Endothelial cell of umbilical vein (primary cell): Measurements from ENCODE around the gene ZBTB7A. TPM values are rescaled to one million over a fixed set of nuclear protein-coding genes. Genes with fewer than 3 reads are reported as not detected.

Experiments
- BruUV-seq: library from RNA; stranded (reverse); fragments of 400-500 nt; replicated peaks from 2 replicates; lab custom pipeline; 2021; lab: Mats Ljungman, UMichigan
- CTCF ChIA-PET: fragments of 300-600, 350-600 bp; sonication (Branson Sonifier 250); formaldehyde crosslinking; loops from one replicate; lab custom pipeline; 2021; ENCODE audit warnings: antibody characterized with exemption, inconsistent platforms; lab: Charles Lee
- POLR2A ChIA-PET: fragments of 300-600, 350-600 bp; sonication (Branson Sonifier 250); formaldehyde crosslinking; loops from one replicate; lab custom pipeline; 2021; ENCODE audit warnings: antibody characterized with exemption, inconsistent platforms; lab: Charles Lee
- DNase-seq: peaks from one replicate; pipeline ENCODE4 v3.0.0-alpha.2; 2011; ENCODE audit warnings: low read depth, low spot score
- FAIRE-seq: peaks from 2 replicates; lab custom pipeline; 2011; peaks lifted over from hg19 to GRCh38; lab: Jason Lieb, UNC
- H2AFZ ChIP-seq: 2 replicates; pipeline ENCODE4 v1.6.0; 2012; ENCODE audit warnings: low read depth, low read length, control low read depth, inconsistent platforms
- H3K27ac ChIP-seq: 2 replicates; pipeline ENCODE4 v1.5.1; 2011; ENCODE audit warnings: low read depth, mild to moderate bottlenecking, control low read depth, low read length, moderate library complexity; ENCODE audit not compliant: insufficient read depth
- H3K27me3 ChIP-seq, 2 experiments: 2 replicates each; pipeline versions ENCODE4 v1.6.0 to v1.6.1; 2011; ENCODE audit warnings: low read length in 2 of 2, mixed read lengths in 1 of 2; ENCODE audit not compliant: control insufficient read depth in 2 of 2, insufficient read depth in 2 of 2
- H3K36me3 ChIP-seq, 2 experiments: 2 replicates in 1 of 2; 3 replicates in 1 of 2; pipeline ENCODE4 v1.5.1; 2011; ENCODE audit warnings: low read length in 2 of 2, mild to moderate bottlenecking in 1 of 2, moderate library complexity in 1 of 2; ENCODE audit not compliant: control insufficient read depth in 2 of 2, insufficient read depth in 2 of 2; ENCODE audit errors: extremely low read depth in 1 of 2
- H3K4me1 ChIP-seq: 3 replicates; pipeline ENCODE4 v1.5.1; 2011; ENCODE audit warnings: mild to moderate bottlenecking, low read length; ENCODE audit not compliant: control insufficient read depth, insufficient read depth; ENCODE audit errors: extremely low read depth
- H3K4me2 ChIP-seq: 2 replicates; pipeline ENCODE4 v1.6.1; 2011; ENCODE audit warnings: low read length, control low read depth, mixed read lengths; ENCODE audit not compliant: insufficient read depth
- H3K4me3 ChIP-seq, 3 experiments: fragments of 200-600 bp in 1 of 3; sonication (generic), shearing (Covaris generic) in 1 of 3; replicated peaks in 1 of 3; 2 replicates each; pipeline ENCODE4 v1.5.1; 2011 to 2016; ENCODE audit warnings: control low read depth in 3 of 3, low read length in 3 of 3, mild to moderate bottlenecking in 2 of 3, inconsistent platforms in 1 of 3, low read depth in 1 of 3, moderate library complexity in 1 of 3; ENCODE audit not compliant: insufficient read depth in 1 of 3
- H3K79me2 ChIP-seq: 2 replicates; pipeline ENCODE4 v1.6.0; 2012; ENCODE audit warnings: low read length, inconsistent platforms; ENCODE audit not compliant: control insufficient read depth, insufficient read depth
- H3K9ac ChIP-seq: replicated peaks from 2 replicates; pipeline ENCODE3; 2011; ENCODE audit warnings: low read length, control low read depth; ENCODE audit not compliant: insufficient read depth; ENCODE audit errors: extremely low read depth
- H3K9me1 ChIP-seq: replicated peaks from 3 replicates; pipeline ENCODE4 v1.6.0; 2011; ENCODE audit warnings: mild to moderate bottlenecking, low read length; ENCODE audit not compliant: control insufficient read depth, insufficient read depth; ENCODE audit errors: extremely low read depth
- H3K9me3 ChIP-seq: replicated peaks from 2 replicates; pipeline ENCODE4 v1.5.1; 2012; ENCODE audit warnings: low read length, inconsistent platforms; ENCODE audit not compliant: control insufficient read depth, insufficient read depth
- H4K20me1 ChIP-seq: replicated peaks from 2 replicates; pipeline ENCODE3; 2011; ENCODE audit warnings: mild to moderate bottlenecking, low read length; ENCODE audit not compliant: control insufficient read depth, insufficient read depth; ENCODE audit errors: extremely low read depth
- EZH2 ChIP-seq: IDR thresholded peaks from 2 replicates; pipeline ENCODE4 v1.6.1; 2012; ENCODE audit warnings: borderline replicate concordance, low read depth, mild to moderate bottlenecking, moderate library complexity, low read length, inconsistent platforms; ENCODE audit not compliant: severe bottlenecking
- FOS ChIP-seq: IDR thresholded peaks from 2 replicates; pipeline ENCODE4 v1.6.1; 2011; ENCODE audit warnings: mild to moderate bottlenecking, low read length, moderate library complexity, borderline replicate concordance; ENCODE audit not compliant: insufficient read depth
- GATA2 ChIP-seq: IDR thresholded peaks from 2 replicates; pipeline ENCODE4 v1.7.0; 2011; ENCODE audit warnings: low read depth, mild to moderate bottlenecking, moderate library complexity, mixed read lengths, low read length; ENCODE audit not compliant: insufficient read length, insufficient read depth
- JUN ChIP-seq: IDR thresholded peaks from 2 replicates; pipeline ENCODE4 v1.6.1; 2011; ENCODE audit warnings: borderline replicate concordance, low read depth; ENCODE audit not compliant: insufficient read length, insufficient read depth
- MYC ChIP-seq: IDR thresholded peaks from one replicate; pipeline ENCODE4 v1.6.1; 2011; ENCODE audit warnings: mild to moderate bottlenecking, low read depth, low read length
- POLR2A ChIP-seq: IDR thresholded peaks from 2 replicates; pipeline ENCODE4 v1.6.1; 2012; ENCODE audit warnings: low read depth, mild to moderate bottlenecking, control low read depth, low read length
- POLR2AphosphoS5 ChIP-seq: IDR thresholded peaks from 2 replicates; pipeline ENCODE4 v1.6.1; 2012; ENCODE audit warnings: low read depth, mild to moderate bottlenecking, control low read depth, low read length, moderate library complexity; ENCODE audit not compliant: insufficient read depth
- dilution Hi-C: fragments of 300-500 bp; cut with MboI; formaldehyde crosslinking; loops from one replicate; pipeline ENCODE4 v1.15.0; 2019; ENCODE audit warnings: low sequenced_read_pairs; ENCODE audit not compliant: extremely low pct_ligation_motif_present
- intact Hi-C: fragments of 100-400 bp; cut with micrococcal nuclease; formaldehyde crosslinking; loops from one replicate; pipeline ENCODE4 v1.10.0; 2022
- polyA plus RNA-seq, 4 experiments: library from polyadenylated mRNA; depleted of rRNA in 3 of 4; stranded (reverse) in 3 of 4; unstranded in 1 of 4; fragments of >200 nt; gene quantifications; 2 replicates each; pipeline versions ENCODE4 v1.2.1 to v1.2.3, GENCODE V29; 2011 to 2012; ENCODE audit warnings: missing spikeins in 1 of 4
- total RNA-seq: library from RNA; stranded (reverse); gene quantifications from 2 replicates; pipeline ENCODE4 v1.2.3, GENCODE V29; 2021
- TF ChIP-seq, protein P1 (sequence below): IDR thresholded peaks from 2 replicates; pipeline ENCODE4 v1.6.1; 2011; ENCODE audit not compliant: insufficient read depth, insufficient read length
- TF ChIP-seq, protein P2 (sequence below), 2 donors: IDR thresholded peaks; 1 replicate in 1 of 2; 2 replicates in 1 of 2; pipeline ENCODE4 v1.5.1; 2011; ENCODE audit warnings: low read length in 2 of 2, mild to moderate bottlenecking in 2 of 2, moderate library complexity in 2 of 2, control low read depth in 1 of 2, inconsistent platforms in 1 of 2, low read depth in 1 of 2; ENCODE audit not compliant: insufficient read depth in 1 of 2; ENCODE audit errors: extremely low read depth in 1 of 2

Gene ZBTB7A
- total and polyA plus RNA-seq, 2 donors (not counting 3 experiments of a cell fraction or from before 2014, with no cell fraction given) = 8.2 to 29.0 TPM

DNA sequence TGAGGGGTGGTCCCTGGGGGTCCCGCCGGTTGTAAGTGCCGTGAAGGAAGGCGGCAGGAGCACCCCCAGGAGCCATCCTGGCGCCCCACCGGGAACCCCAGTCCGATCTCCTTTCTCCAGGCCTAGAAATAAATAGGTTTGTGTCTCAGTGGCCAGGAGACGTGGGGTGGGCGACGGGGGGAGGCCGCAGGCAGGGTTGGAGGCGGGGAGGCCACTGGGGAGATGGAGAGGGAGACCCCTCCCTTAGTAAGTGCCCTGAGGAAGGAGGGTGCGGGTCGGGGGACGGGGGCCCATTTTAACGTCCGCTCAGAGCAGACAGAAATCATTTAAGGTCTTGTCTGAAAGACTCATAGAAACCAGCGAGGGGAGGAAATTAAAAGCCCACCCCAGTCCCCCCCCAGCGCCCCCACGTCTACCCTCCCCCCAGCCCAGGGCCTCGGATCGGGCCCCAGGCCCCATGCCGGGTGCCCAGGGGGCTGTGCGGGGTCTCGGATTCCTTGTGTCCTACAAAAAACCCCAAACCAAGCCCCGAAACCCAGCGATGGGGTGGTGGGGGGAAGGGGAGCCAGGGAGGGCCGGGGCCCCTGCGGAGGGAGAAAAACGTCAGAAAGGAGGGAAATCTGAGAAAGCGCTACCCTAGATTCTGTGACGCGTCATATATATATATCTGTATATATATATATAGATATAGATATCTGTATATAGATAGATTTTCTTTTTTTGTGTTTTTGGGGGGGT lies 19.6 kb downstream of the ZBTB7A start:
- H3K4me3 ChIP-seq = no peak overlapping the region
- H3K9me3 ChIP-seq = no peaks in the 10 kb centered on the region
- H3K27ac ChIP-seq = no peak overlapping the region
- ChIA-PET POLR2A (no interaction called here), CTCF (no interaction called here)
- DNase-seq (no peak), FAIRE-seq (no peak)
- no peaks in the 10 kb centered on the region for H3K9me1 ChIP-seq
- H3K27me3 ChIP-seq = no peaks in the 10 kb centered on the region
- no peak overlapping the region for H3K9ac ChIP-seq
- no peak overlapping the region for H2AFZ ChIP-seq
- H3K79me2 ChIP-seq = peaks cover 63% of the 10 kb centered on the region
- intact Hi-C loops = no loop called here
- no peaks in the 10 kb centered on the region for H3K4me1 ChIP-seq
- peaks cover 2 to 28% of the 10 kb centered on the region in 2 experiments for H3K36me3 ChIP-seq
- BruUV-seq = no TSS peak
- H4K20me1 ChIP-seq = no peaks in the 10 kb centered on the region
- H3K4me2 ChIP-seq = no peak overlapping the region
- dilution Hi-C loops = no loop called here
- TF ChIP-seq FOS (no peak), MYC (no peak), POLR2A (no peak), JUN (no peak), POLR2AphosphoS5 (no peak)

DNA sequence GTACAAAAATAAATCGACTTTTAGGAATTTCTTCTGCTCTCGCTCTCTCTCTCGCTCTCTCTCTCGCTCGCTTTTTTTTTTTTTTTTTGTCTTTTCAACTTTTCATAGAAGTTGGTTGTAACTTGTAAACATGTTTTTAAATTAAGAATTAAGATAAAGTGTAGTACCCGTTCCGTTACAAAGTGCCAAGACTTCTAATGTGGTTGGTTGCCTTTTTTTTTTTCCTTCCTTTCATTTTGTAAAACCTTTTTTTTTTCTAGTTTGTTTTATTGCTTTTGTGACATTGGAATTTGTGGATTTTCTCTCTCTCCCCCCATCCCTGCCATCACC lies 20.4 kb downstream of the ZBTB7A start:
- TF ChIP-seq POLR2AphosphoS5 = no peak
- TF ChIP-seq, protein P1, sequence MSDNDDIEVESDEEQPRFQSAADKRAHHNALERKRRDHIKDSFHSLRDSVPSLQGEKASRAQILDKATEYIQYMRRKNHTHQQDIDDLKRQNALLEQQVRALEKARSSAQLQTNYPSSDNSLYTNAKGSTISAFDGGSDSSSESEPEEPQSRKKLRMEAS = no peak
- TF ChIP-seq FOS = no peak
- no peak for TF ChIP-seq POLR2A
- TF ChIP-seq GATA2 = no peak
- TF ChIP-seq, protein P2, sequence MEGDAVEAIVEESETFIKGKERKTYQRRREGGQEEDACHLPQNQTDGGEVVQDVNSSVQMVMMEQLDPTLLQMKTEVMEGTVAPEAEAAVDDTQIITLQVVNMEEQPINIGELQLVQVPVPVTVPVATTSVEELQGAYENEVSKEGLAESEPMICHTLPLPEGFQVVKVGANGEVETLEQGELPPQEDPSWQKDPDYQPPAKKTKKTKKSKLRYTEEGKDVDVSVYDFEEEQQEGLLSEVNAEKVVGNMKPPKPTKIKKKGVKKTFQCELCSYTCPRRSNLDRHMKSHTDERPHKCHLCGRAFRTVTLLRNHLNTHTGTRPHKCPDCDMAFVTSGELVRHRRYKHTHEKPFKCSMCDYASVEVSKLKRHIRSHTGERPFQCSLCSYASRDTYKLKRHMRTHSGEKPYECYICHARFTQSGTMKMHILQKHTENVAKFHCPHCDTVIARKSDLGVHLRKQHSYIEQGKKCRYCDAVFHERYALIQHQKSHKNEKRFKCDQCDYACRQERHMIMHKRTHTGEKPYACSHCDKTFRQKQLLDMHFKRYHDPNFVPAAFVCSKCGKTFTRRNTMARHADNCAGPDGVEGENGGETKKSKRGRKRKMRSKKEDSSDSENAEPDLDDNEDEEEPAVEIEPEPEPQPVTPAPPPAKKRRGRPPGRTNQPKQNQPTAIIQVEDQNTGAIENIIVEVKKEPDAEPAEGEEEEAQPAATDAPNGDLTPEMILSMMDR (IDR thresholded peaks at IDR 0.05; ENCODE audit: extremely low read depth in 1 of 2, insufficient read depth in 1 of 2, low read depth in 1 of 2, low read length in 2 of 2) = no peak
- TF ChIP-seq EZH2 = no peak
- TF ChIP-seq JUN = no peak
- TF ChIP-seq MYC = no peak
- H3K27ac ChIP-seq = no peak overlapping the region
- H3K4me3 ChIP-seq = no peak overlapping the region
- no peaks in the 10 kb centered on the region for H3K9me1 ChIP-seq
- peaks cover 2 to 23% of the 10 kb centered on the region in 2 experiments for H3K36me3 ChIP-seq
- ChIA-PET CTCF (no interaction called here), POLR2A (no interaction called here)
- no peaks in the 10 kb centered on the region for H3K27me3 ChIP-seq
- dilution Hi-C loops (no loop called here), intact Hi-C loops (no loop called here)
- TSS peak; percentile 28 for BruUV-seq
- H3K79me2 ChIP-seq = peaks cover 55% of the 10 kb centered on the region
- H3K9ac ChIP-seq = no peak overlapping the region
- H3K4me2 ChIP-seq = no peak overlapping the region
- no peak for DNase-seq
- no peaks in the 10 kb centered on the region for H3K9me3 ChIP-seq
- no peaks in the 10 kb centered on the region for H3K4me1 ChIP-seq
- H2AFZ ChIP-seq = no peak overlapping the region
- no peak for FAIRE-seq
- H4K20me1 ChIP-seq = no peaks in the 10 kb centered on the region
